Measurements from ENCODE around the gene GMCL2.

Gene GMCL2

GRCh38 chr5:178153530-178154340 is 33.4 kb downstream of the GMCL2 start, which contains the start of gene NHP2:
NHP2 (minus strand) TSS chr5:178153885; CDS start chr5:178153817, 68 bp downstream.
- in situ Hi-C loops (cut with HindIII; ENCODE audit: low pct_ligation_motif_present, low pct_unique_long_range_greater_than_20kb, low sequenced_read_pairs), result no loop called here
- DNase-seq, result peak; percentile 97

- in situ Hi-C loops (cut with HindIII; ENCODE audit: low pct_ligation_motif_present, low pct_unique_long_range_greater_than_20kb, low sequenced_read_pairs), result no loop called here
Measured at GRCh38 chr5:178152491-178153444, 34.4 kb downstream of the GMCL2 start.

GRCh38 chr5:178150977-178151734 is 36.0 kb downstream of the GMCL2 start:
- in situ Hi-C loops (cut with HindIII; ENCODE audit: low pct_ligation_motif_present, low pct_unique_long_range_greater_than_20kb, low sequenced_read_pairs), result no loop called here

More at GRCh38 chr5:178152491-178153444, 34.4 kb downstream of the GMCL2 start:
- DNase-seq, result no peak

GRCh38 chr5:178149199-178149932 is 37.8 kb downstream of the GMCL2 start:
- DNase-seq, result no peak
- in situ Hi-C loops (cut with HindIII; ENCODE audit: low pct_ligation_motif_present, low pct_unique_long_range_greater_than_20kb, low sequenced_read_pairs), result no loop called here

More at GRCh38 chr5:178150977-178151734, 36.0 kb downstream of the GMCL2 start:
- no peak for DNase-seq

GRCh38 chr5:178147406-178147805 is 39.8 kb downstream of the GMCL2 start:
- no peak for DNase-seq
- in situ Hi-C loops (cut with HindIII; ENCODE audit: low pct_ligation_motif_present, low pct_unique_long_range_greater_than_20kb, low sequenced_read_pairs), result no loop called here

GRCh38 chr5:178145965-178146820 is 41.0 kb downstream of the GMCL2 start:
- in situ Hi-C loops (cut with HindIII; ENCODE audit: low pct_ligation_motif_present, low pct_unique_long_range_greater_than_20kb, low sequenced_read_pairs), result no loop called here
- peak; percentile 58 for DNase-seq

- no peak for DNase-seq
- in situ Hi-C loops (cut with HindIII; ENCODE audit: low pct_ligation_motif_present, low pct_unique_long_range_greater_than_20kb, low sequenced_read_pairs), result no loop called here
Measured at GRCh38 chr5:178143901-178144300, 43.3 kb downstream of the GMCL2 start.

- no peak for DNase-seq
- in situ Hi-C loops (cut with HindIII; ENCODE audit: low pct_ligation_motif_present, low pct_unique_long_range_greater_than_20kb, low sequenced_read_pairs), result no loop called here
Measured at GRCh38 chr5:178143246-178143645, 43.9 kb downstream of the GMCL2 start.

- in situ Hi-C loops (cut with HindIII; ENCODE audit: low pct_ligation_motif_present, low pct_unique_long_range_greater_than_20kb, low sequenced_read_pairs), result no loop called here
- no peak for DNase-seq
Measured at GRCh38 chr5:178142642-178143041, 44.5 kb downstream of the GMCL2 start.

GRCh38 chr5:178141550-178141949 is 45.6 kb downstream of the GMCL2 start:
- DNase-seq, result no peak
- in situ Hi-C loops (cut with HindIII; ENCODE audit: low pct_ligation_motif_present, low pct_unique_long_range_greater_than_20kb, low sequenced_read_pairs), result no loop called here

- in situ Hi-C loops (cut with HindIII; ENCODE audit: low pct_ligation_motif_present, low pct_unique_long_range_greater_than_20kb, low sequenced_read_pairs), result no loop called here
- no peak for DNase-seq
Measured at GRCh38 chr5:178137991-178138390, 49.2 kb downstream of the GMCL2 start.

- in situ Hi-C loops (cut with HindIII; ENCODE audit: low pct_ligation_motif_present, low pct_unique_long_range_greater_than_20kb, low sequenced_read_pairs), result no loop called here
- no peak for DNase-seq
Measured at GRCh38 chr5:178136990-178137389, 50.2 kb downstream of the GMCL2 start.

All from ACHN (cell line).